NCI-H524 treated with DMSO at 0.1 percent for 48 hours (cell line): ENCODE measurements around the gene PPP6R3.
"Not testable (repeated sequence)": the region's sequence is repeated elsewhere in the genome, so short reads cannot be mapped to it uniquely, and the experiment has no call there.

ENCODE experiments used
- DNase-seq: peaks from one replicate; lab custom pipeline; 2025; lab: John Stamatoyannopoulos, UW

The PPP6R3 gene

GRCh38 chr11:68609761-68610160 is 149.2 kb downstream of the PPP6R3 start:
- DNase-seq, result no peak

GRCh38 chr11:68610452-68611116 is 150.0 kb downstream of the PPP6R3 start:
- no peak for DNase-seq

DNA sequence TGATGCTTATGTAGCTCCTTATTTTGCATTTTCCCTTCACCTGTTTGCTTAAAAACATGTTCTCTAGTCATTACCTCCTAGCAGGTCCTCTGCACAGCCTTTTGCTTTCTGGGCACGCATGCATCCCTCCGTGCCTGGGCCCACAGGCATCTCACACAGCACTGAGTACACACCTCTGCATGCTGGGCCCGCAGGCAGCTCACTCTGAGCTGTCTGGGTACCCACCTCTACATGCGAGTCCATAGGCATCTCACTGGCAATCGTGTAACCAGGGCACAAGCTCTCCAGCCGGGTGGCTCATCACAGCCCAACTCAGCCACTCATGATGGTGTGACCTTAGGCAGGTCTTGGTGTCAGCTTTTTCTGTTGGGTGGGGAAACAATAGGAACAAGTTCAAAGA is 155.1 kb downstream of the PPP6R3 start:
- DNase-seq, result no peak

DNA sequence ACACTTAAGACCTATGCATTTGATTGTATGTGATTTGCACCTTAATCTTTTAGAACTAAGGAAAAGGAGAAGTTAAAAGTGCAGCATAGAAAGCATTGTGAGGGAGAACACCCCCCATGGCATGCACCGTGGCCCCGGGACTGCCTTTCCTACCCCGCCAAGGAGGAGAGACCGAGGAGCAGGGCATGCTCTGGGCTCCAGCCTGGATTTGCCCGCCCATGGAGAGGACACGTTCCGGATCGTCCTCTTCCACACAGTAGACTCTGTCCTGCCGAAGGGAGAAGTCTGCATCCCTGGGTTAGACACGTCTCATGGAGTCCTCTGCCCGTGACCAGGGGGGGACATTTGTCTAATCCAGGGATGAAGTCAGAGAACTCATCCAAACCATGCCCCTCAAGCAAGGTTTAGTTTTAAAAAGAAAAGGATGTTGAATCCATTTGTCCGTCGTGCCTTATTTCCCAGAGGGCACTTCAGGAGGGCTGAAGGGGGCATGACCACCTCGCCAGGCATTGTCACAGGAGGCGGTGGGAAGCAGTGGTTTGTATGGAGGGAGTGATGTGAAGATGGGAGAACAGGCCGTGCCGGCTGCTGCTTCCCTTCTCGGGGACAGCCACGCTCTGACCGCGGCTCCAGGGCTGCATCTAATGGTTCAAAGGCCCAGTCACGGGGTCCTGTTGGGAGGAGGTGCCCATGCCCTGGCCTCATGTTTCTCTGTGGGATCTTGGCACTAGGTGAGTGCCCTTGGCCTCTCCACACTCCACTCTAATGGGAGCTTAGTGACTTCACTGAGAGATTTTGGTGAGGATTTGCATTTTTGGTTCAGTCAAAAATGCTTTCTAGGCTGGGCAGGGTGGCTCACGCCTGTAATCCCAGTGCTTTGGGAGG is 157.6 kb downstream of the PPP6R3 start:
- DNase-seq, result no peak

GRCh38 chr11:68621826-68622225 is 161.3 kb downstream of the PPP6R3 start:
- DNase-seq, result no peak

DNA sequence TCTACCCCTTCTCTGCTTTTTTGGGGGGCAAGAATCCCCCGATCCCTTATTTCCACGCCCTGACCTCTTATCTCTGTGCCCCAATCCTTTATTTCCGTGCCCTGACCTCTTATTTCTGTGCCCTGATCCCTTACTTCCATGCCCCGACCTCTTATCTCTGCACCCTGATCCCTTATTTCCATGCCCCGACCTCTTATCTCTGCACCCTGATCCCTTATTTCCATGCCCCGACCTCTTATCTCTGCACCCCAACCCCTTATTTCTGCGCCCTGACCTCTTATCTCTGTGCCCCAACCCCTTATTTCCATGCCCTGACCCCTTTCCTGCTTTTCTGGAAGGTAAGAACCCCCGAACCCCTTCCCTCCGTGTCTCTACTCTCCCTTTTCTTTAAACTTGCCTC is 163.2 kb downstream of the PPP6R3 start:
- DNase-seq, result not testable (repeated sequence)

DNA sequence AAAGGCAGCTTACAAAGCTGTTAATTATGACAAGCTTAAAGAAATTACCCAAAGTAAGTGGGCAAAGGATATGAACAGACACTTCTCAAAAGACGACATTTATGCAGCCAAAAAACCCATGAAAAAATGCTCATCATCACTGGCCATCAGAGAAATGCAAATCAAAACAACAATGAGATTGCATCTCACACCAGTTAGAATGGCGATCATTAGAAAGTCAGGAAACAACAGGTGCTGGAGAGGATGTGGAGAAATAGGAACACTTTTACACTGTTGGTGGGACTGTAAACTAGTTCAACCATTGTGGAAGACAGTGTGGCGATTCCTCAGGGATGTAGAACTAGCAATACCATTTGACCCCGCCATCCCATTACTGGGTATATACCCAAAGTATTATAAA is 164.5 kb downstream of the PPP6R3 start:
- DNase-seq, result not testable (repeated sequence)

GRCh38 chr11:68626236-68626635 is 165.7 kb downstream of the PPP6R3 start:
- DNase-seq, result not testable (repeated sequence)

DNA sequence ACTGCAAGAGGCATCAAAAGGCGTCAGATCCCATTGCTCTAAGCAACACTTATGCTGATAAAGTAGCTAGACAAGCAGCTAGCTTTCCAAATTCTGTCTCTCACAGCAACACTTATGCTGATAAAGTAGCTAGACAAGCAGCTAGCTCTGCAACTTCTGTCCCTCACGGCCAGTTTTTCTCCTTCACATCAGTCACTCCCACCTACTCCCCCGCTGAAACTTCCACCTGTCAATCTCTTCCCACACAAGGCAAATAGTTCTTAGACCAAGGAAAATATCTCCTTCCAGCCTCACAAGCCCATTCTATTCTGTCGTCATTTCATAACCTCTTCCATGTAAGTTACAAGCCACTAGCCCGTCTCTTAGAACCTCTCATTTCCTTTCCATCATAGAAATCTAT is 168.3 kb downstream of the PPP6R3 start:
- DNase-seq, result not testable (repeated sequence)

DNA sequence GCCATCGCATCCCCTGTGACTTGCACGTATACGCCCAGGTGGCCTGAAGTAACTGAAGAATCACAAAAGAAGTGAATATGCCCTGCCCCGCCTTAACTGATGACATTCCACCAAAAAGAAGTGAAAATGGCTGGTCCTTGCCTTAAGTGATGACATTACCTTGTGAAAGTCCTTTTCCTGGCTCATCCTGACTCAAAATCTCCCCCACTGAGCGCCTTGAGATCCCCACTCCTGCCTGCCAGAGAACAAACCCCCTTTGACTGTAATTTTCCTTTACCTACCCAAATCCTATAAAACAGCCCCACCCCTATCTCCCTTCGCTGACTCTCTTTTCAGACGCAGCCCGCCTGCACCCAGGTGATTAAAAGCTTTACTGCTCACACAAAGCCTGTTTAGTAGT is 171.8 kb downstream of the PPP6R3 start:
- not testable (repeated sequence) for DNase-seq

DNA sequence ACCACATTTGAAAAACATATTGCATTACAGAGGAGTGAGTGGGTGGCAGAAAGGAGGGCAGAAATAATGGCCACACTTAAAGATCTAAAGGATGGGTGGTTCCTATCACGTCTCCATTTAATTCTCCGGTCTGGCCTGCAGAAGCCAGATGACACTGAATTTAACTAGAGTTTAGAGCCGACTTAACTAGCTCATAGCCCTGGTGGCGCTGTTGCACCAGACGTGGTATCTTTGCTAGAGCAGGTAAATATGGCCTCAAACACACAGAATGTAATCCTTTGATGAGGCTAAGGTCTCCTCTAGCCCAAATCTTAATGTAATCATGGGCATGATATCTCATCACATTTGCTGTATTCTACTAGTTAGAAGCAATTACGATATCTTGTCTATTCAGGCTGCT is 172.2 kb downstream of the PPP6R3 start:
- no peak for DNase-seq

- not testable (repeated sequence) for DNase-seq
Observed at GRCh38 chr11:68634606-68635005, 174.1 kb downstream of the PPP6R3 start.

GRCh38 chr11:68635172-68635571 is 174.6 kb downstream of the PPP6R3 start:
- not testable (repeated sequence) for DNase-seq

DNA sequence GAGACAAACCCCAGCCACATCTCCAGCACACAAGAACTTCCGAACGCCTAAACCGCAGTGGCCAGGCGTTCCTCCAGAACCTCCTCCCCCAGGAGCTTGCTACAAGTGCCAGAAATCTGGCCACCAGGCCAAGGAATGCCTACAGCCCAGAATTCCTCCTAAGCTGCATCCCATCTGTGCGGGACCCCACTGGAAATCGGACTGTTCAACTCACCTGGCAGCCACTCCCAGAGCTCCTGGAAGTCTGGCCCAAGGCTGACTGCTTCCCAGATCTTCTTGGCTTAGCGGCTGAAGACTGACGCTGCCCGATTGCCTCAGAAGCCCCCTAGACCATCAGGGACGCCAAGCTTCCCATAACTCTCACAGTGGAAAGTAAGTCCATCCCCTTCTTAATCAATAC is 175.3 kb downstream of the PPP6R3 start:
- not testable (repeated sequence) for DNase-seq

DNA sequence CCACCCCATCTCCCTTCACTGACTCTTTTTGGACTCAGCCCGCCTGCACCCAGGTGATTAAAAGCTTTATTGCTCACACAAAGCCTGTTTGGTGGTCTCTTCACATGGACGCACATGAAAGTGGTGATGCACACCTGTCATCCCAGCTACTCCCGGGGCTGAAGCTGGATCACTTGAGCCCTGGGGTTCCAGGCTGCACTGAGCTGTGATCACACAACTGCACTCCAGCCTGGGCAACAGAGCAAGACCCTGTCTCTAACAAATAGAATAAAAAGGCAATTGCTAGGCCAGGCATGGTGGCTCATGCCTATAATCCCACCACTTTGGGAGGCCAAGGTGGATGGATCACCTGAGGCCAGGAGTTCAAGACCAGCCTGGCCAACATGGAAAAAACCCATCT is 178.8 kb downstream of the PPP6R3 start:
- not testable (repeated sequence) for DNase-seq

DNA sequence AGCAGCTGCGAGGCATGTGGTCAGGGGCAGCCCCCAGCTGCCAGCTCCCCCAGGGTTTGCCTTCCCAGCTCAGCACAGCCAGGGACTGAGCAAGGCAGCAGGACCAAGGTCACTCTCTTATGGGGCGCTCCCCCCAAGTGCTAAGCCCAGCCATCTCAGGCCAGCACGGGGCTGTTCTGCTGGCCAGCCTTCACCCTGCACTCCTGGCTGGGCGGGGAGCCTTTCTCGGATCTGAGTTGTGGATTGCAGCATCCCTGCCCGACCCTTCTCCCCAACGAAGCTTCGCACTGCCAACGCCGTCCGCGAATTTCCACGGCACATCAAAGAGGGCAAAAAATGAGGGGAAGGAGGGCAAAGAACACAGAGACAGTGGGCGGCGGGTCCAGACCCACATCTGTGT is 181.3 kb downstream of the PPP6R3 start:
- no peak for DNase-seq

DNA sequence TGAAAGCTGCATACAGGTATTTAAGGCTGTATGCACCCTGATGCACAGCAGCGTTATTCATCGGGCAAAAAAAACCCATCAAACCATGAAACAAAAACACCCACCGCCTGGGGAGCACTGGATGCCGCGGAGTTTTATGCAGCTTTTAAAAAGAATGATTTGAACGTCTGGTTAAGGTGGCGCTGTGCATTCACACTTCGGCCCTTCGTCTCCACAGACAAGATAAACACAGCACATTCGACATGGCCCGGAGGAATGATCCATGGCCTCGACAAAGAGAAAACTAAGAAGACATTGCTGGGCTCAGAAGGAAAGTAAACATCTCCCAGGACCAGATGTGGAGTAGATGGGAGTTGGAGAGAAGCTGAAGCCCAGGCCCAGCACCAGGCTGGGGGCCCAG is 183.0 kb downstream of the PPP6R3 start:
- DNase-seq, result no peak

DNA sequence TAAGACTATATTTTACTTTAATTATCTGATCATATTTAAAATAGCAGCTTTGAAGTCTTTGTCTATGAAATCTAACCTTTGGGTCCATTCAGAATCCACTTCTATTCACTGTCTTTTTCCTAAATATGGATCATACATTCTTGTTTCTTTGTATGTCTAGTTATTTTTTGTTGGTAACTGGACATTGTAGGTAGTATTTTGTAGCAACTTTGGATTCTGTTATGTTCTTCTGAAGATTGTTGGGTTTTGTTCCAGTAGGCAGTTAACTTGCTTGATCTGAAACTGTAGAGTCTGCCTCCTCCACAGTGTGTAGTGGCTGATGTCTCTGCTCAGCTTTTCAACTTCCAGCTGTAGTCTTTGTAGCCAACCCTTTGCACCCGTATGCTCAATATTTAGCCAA is 186.3 kb downstream of the PPP6R3 start:
- DNase-seq, result no peak

DNA sequence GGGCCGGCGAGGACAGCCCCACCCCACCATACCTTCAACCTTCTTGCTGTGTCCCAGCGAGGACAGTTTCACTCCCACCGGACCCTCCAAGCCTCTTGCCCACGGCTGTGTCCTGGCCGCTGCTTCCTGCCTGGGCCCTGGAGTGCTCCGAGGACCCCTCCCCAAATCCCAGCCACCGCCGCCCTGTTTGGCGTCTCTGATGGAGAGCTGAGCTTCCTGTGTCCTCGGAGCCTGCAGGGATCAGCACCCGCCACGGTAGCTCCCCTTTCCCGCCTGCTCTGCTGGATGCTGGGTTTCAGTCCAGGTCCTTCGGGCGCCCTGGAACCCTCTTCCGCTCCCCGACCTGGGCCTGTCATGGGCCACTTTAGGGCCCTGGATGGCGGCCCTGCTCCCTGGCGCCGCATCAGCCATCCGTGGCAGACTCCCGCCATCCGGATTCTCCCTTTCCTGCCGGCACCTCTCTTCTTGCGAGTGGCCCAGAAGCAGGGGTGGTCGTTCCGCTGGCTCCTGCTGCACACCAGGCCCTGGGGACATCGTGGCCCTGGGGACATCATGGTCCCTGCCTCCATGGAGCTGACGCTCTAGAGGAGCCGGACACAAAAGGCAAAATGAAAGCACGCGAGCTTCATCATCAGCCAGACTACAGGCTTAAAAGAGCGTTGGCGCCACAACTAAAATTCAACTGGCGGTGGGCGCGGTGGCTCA is 189.5 kb downstream of the PPP6R3 start:
- no peak for DNase-seq

- DNase-seq, result no peak
Observed at GRCh38 chr11:68650801-68651200, 190.2 kb downstream of the PPP6R3 start.

DNA sequence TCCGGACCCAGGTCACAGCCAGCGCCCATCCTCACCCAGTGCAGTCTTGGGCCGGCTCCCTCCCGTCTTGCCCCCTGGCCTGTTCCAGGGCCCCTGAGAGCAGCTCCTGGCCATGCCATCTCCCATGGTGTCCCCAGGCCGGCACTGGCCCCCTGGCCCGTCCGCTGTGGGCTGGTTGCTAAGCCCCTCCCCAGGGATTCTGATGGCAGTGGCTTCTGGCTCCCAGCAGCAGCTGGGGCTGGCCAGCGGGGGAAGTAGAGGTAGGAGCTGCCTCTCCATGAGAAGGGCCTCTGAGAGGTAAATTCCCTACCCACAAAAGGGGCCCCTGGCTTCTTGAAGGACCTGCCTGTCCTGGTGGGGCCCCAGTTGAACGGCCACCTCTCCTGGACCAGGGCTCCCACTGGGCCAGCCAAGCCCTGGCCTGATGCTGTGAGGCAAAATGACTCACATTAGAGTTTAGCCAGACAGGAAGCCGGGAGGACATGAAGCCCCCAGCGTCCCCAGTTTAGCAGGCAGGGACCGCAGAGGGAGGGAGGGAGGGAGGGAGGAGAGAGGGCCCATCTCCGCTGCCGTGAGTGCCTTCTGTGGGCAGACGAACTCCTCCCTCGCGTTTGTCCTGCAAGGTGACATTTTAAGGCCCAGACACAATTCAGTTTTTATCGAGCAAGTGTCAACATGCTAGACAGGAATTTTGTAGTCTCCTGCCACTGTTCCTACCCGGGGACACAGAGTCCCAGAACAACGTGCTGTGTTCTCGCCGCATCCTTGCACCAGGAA is 190.8 kb downstream of the PPP6R3 start:
- no peak for DNase-seq
